HG03558 (cell line): ENCODE results near the gene PEX16.
"Not testable (repeated sequence)": the region's sequence is repeated elsewhere in the genome, so short reads cannot be mapped to it uniquely, and the experiment has no call there.

Experiments
- ATAC-seq: cut with Tn5 transposase; IDR thresholded peaks from one replicate; pipeline ENCODE4 v1.9.1; 2021; ENCODE audit warnings: moderate number of reproducible peaks; ENCODE audit not compliant: unreplicated experiment; ENCODE audit errors: extremely low read depth

The PEX16 gene

GRCh38 chr11:45919806-45920530, 2.3 kb upstream of the PEX16 start:
- ATAC-seq: no peak

GRCh38 chr11:45918962-45919675, 1.4 kb upstream of the PEX16 start:
- ATAC-seq: no peak

- ATAC-seq: no peak
These were observed 759 bp upstream of the PEX16 start for GRCh38 chr11:45918331-45918941.

GRCh38 chr11:45917286-45917622, 423 bp downstream of the PEX16 start:
- ATAC-seq: no peak

- ATAC-seq: no peak
These were observed 2.2 kb downstream of the PEX16 start for GRCh38 chr11:45915446-45915845.

GRCh38 chr11:45913942-45914635, 3.6 kb downstream of the PEX16 start:
- no peak for ATAC-seq

- ATAC-seq: no peak
These were observed 4.2 kb downstream of the PEX16 start for GRCh38 chr11:45913514-45913913.

- no peak for ATAC-seq
These were observed 7.1 kb downstream of the PEX16 start for GRCh38 chr11:45910623-45911022.

- ATAC-seq: no peak
These were observed 7.8 kb downstream of the PEX16 start for GRCh38 chr11:45909594-45910475.

GRCh38 chr11:45907911-45908370, 9.7 kb downstream of the PEX16 start:
- no peak for ATAC-seq

- no peak for ATAC-seq
These were observed 10.6 kb downstream of the PEX16 start, which contains the start of gene FREY1 for GRCh38 chr11:45906965-45907611. FREY1 (minus strand) TSS chr11:45907271; CDS start chr11:45907245, 26 bp downstream.

- no peak for ATAC-seq
These were observed 11.5 kb downstream of the PEX16 start for GRCh38 chr11:45906096-45906682.

- not testable (repeated sequence) for ATAC-seq
These were observed 12.1 kb downstream of the PEX16 start for GRCh38 chr11:45905576-45905975.

GRCh38 chr11:45905095-45905494, 12.6 kb downstream of the PEX16 start:
- ATAC-seq: no peak

GRCh38 chr11:45904309-45904915, 13.3 kb downstream of the PEX16 start:
- no peak for ATAC-seq

GRCh38 chr11:45902452-45903380, 15.0 kb downstream of the PEX16 start:
- ATAC-seq: no peak

- no peak for ATAC-seq
These were observed 16.1 kb downstream of the PEX16 start for GRCh38 chr11:45901626-45902025.
